HepG2 (cell line): ENCODE measurements around the gene TAT. TPM values are rescaled to one million over a fixed set of nuclear protein-coding genes. Genes with fewer than 3 reads are reported as not detected.
"Not testable (repeated sequence)": the region's sequence is repeated elsewhere in the genome, so short reads cannot be mapped to it uniquely, and the experiment has no call there.

ENCODE experiments used
- ATF1 ChIP-seq: IDR thresholded peaks from 2 replicates; pipeline ENCODE4 v1.6.1; 2016; ENCODE audit warnings: mild to moderate bottlenecking, control low read depth
- FOXK2 ChIP-seq: fragments of 450-650 bp; IDR thresholded peaks from 2 replicates; pipeline ENCODE4 v1.6.1; 2016
- HNF4A ChIP-seq: sonication (generic); formaldehyde crosslinking; IDR thresholded peaks from 2 replicates; pipeline ENCODE4 v1.4.0; 2020; ENCODE audit warnings: missing genetic modification reagents
- KLF16 ChIP-seq, 2 experiments: sonication (generic) in 1 of 2; formaldehyde crosslinking in 1 of 2; IDR thresholded peaks; 2 replicates each; pipeline versions ENCODE4 v1.6.1 to v1.8.0; 2016 to 2023; ENCODE audit warnings: missing genetic modification reagents in 2 of 2, missing compliant biosample characterization in 1 of 2
- MAZ ChIP-seq, 2 experiments: sonication (generic) in 1 of 2; formaldehyde crosslinking in 1 of 2; IDR thresholded peaks; 2 replicates each; pipeline versions ENCODE4 v1.5.0 to v1.6.1; 2012 to 2020; ENCODE audit warnings: low read depth in 2 of 2, mild to moderate bottlenecking in 2 of 2, borderline replicate concordance in 1 of 2, improper control_type of control experiment in 1 of 2, low read length in 1 of 2, missing genetic modification reagents in 1 of 2, moderate library complexity in 1 of 2
- POGZ ChIP-seq: sonication (generic); formaldehyde crosslinking; IDR thresholded peaks from 2 replicates; pipeline ENCODE4 v1.4.0; 2020; ENCODE audit warnings: mild to moderate bottlenecking, missing genetic modification reagents
- RXRB ChIP-seq: IDR thresholded peaks from 2 replicates; pipeline ENCODE4 v1.6.1; 2016; ENCODE audit warnings: borderline replicate concordance, missing genetic modification reagents, missing compliant biosample characterization
- ZMYM2 ChIP-seq: sonication (generic); formaldehyde crosslinking; IDR thresholded peaks from 2 replicates; pipeline ENCODE4 v1.8.0; 2022; ENCODE audit warnings: mild to moderate bottlenecking, missing genetic modification reagents
- ZSCAN20 ChIP-seq: sonication (generic); formaldehyde crosslinking; IDR thresholded peaks from 2 replicates; pipeline ENCODE4 v1.4.0; 2020; ENCODE audit warnings: missing genetic modification reagents, mild to moderate bottlenecking, borderline replicate concordance
- polyA plus RNA-seq, 8 experiments: library from polyadenylated mRNA; depleted of rRNA in 3 of 8; stranded (reverse) in 7 of 8; unstranded in 1 of 8; fragments of >200 nt; fragmentation: Illumina TruSeq in 4 of 8; extraction: Trizol in 4 of 8; gene quantifications; 2 replicates each; pipeline versions ENCODE4 v1.2.1 to v1.2.3, GENCODE V29; 2011 to 2016; ENCODE audit warnings: low read depth in 4 of 8, missing spikeins in 1 of 8, mixed read lengths in 1 of 8; ENCODE audit not compliant: insufficient read depth in 1 of 8
- total RNA-seq, 5 experiments: library from RNA; depleted of rRNA; stranded (reverse); fragments of >200 nt; fragmentation: Illumina TruSeq; extraction: Trizol; gene quantifications; 2 replicates each; pipeline ENCODE4 v1.2.3, GENCODE V29; 2016; ENCODE audit warnings: low read depth in 1 of 5
- TF ChIP-seq, protein P1 (sequence below), 2 experiments: fragments of 450-650 bp in 1 of 2; sonication (generic) in 1 of 2; formaldehyde crosslinking; IDR thresholded peaks; 2 replicates each; pipeline versions ENCODE4 v1.5.0 to v1.8.0; 2020 to 2022; ENCODE audit warnings: mild to moderate bottlenecking in 1 of 2, missing genetic modification reagents in 1 of 2
- TF ChIP-seq, protein P2 (sequence below): sonication (generic); formaldehyde crosslinking; conservative IDR thresholded peaks from 2 replicates; pipeline ENCODE4 v1.8.0; 2022; ENCODE audit warnings: mild to moderate bottlenecking, moderate library complexity, missing genetic modification reagents
- TF ChIP-seq, protein P3 (sequence below), 2 experiments: sonication (generic) in 1 of 2; formaldehyde crosslinking in 1 of 2; IDR thresholded peaks; 2 replicates each; pipeline versions ENCODE4 v1.4.0 to v1.6.1; 2016 to 2020; ENCODE audit warnings: borderline replicate concordance in 1 of 2, low read depth in 1 of 2, mild to moderate bottlenecking in 1 of 2, missing genetic modification reagents in 1 of 2
- TF ChIP-seq, protein P4 (sequence below): sonication (generic); formaldehyde crosslinking; IDR thresholded peaks from 2 replicates; pipeline ENCODE4 v1.5.1; 2020; ENCODE audit warnings: mild to moderate bottlenecking, missing genetic modification reagents
- TF ChIP-seq, protein P5 (sequence below): fragments of 450-650 bp; IDR thresholded peaks from 2 replicates; pipeline ENCODE4 v1.6.1; 2016

Gene TAT
- total and polyA plus RNA-seq, 2 of the 13 experiments (the other 11 are each of a cell fraction or from before 2014, with no cell fraction given) = 1.6 to 5.8 TPM

DNA sequence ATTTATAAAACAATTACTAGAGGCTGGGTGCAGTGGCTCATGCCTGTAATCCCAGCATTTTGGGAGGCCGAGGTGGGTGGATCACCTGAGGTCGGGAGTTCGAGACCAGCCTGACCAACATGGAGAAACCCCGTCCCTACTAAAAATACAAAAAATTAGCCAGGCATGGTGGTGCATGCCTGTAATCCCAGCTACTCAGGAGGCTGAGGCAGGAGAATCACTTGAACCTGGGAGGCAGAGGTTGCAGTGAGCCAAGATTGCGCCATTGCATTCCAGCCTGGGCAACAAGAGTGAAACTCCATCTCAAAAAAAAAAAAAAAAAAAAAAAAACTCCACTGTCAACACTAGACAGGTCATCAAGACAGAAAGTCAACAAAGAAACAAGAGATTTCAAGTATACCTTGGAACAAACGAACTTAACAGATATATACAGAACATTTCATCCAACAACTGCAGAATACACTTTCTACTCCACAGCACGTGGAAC lies 18.5 kb upstream of the TAT start (continued):
- TF ChIP-seq MAZ (IDR thresholded peaks at IDR 0.05; ENCODE audit: borderline replicate concordance, low read depth, low read length) = not testable (repeated sequence)
- TF ChIP-seq MAZ (CRISPR knock-in tag; IDR thresholded peaks at IDR 0.05; ENCODE audit: low read depth) = 0 out of 2 replicates have a peak, but pooled peaks have one; percentile 57
- TF ChIP-seq, protein P1, sequence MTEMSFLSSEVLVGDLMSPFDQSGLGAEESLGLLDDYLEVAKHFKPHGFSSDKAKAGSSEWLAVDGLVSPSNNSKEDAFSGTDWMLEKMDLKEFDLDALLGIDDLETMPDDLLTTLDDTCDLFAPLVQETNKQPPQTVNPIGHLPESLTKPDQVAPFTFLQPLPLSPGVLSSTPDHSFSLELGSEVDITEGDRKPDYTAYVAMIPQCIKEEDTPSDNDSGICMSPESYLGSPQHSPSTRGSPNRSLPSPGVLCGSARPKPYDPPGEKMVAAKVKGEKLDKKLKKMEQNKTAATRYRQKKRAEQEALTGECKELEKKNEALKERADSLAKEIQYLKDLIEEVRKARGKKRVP (CRISPR knock-in tag; IDR thresholded peaks at IDR 0.05) = peak in 1 of 2 experiments; percentile 94; a peak in 2 of 4 replicates
- TF ChIP-seq, protein P2, sequence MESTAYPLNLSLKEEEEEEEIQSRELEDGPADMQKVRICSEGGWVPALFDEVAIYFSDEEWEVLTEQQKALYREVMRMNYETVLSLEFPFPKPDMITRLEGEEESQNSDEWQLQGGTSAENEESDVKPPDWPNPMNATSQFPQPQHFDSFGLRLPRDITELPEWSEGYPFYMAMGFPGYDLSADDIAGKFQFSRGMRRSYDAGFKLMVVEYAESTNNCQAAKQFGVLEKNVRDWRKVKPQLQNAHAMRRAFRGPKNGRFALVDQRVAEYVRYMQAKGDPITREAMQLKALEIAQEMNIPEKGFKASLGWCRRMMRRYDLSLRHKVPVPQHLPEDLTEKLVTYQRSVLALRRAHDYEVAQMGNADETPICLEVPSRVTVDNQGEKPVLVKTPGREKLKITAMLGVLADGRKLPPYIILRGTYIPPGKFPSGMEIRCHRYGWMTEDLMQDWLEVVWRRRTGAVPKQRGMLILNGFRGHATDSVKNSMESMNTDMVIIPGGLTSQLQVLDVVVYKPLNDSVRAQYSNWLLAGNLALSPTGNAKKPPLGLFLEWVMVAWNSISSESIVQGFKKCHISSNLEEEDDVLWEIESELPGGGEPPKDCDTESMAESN = peak; percentile 69
- TF ChIP-seq KLF16 (CRISPR knock-in tag; IDR thresholded peaks at IDR 0.05) = peak in 1 of 2 experiments; percentile 67; a peak in 1 of 4 replicates
- TF ChIP-seq POGZ = peak; percentile 93
- TF ChIP-seq, protein P3, sequence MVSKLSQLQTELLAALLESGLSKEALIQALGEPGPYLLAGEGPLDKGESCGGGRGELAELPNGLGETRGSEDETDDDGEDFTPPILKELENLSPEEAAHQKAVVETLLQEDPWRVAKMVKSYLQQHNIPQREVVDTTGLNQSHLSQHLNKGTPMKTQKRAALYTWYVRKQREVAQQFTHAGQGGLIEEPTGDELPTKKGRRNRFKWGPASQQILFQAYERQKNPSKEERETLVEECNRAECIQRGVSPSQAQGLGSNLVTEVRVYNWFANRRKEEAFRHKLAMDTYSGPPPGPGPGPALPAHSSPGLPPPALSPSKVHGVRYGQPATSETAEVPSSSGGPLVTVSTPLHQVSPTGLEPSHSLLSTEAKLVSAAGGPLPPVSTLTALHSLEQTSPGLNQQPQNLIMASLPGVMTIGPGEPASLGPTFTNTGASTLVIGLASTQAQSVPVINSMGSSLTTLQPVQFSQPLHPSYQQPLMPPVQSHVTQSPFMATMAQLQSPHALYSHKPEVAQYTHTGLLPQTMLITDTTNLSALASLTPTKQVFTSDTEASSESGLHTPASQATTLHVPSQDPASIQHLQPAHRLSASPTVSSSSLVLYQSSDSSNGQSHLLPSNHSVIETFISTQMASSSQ (IDR thresholded peaks at IDR 0.05; ENCODE audit: low read depth) = 0 out of 2 replicates have a peak, but pooled peaks have one; percentile 40
- TF ChIP-seq, protein P3 (CRISPR knock-in tag; IDR thresholded peaks at IDR 0.05; ENCODE audit: borderline replicate concordance) = peak; percentile 39; the same call in 1 of the 2 replicates
- TF ChIP-seq HNF4A = peak; percentile 37; the same call in 1 of the 2 replicates
- TF ChIP-seq RXRB = peak; percentile 73; the same call in 1 of the 2 replicates
- TF ChIP-seq ZMYM2 (CRISPR knock-in tag) = peak; percentile 96
- peak; percentile 36; the same call in 1 of the 2 replicates for TF ChIP-seq ATF1 (CRISPR knock-in tag)
- peak; percentile 98 for TF ChIP-seq FOXK2
- 0 out of 2 replicates have a peak, but pooled peaks have one; percentile 45 for TF ChIP-seq ZSCAN20 (CRISPR knock-in tag)
- TF ChIP-seq, protein P4, sequence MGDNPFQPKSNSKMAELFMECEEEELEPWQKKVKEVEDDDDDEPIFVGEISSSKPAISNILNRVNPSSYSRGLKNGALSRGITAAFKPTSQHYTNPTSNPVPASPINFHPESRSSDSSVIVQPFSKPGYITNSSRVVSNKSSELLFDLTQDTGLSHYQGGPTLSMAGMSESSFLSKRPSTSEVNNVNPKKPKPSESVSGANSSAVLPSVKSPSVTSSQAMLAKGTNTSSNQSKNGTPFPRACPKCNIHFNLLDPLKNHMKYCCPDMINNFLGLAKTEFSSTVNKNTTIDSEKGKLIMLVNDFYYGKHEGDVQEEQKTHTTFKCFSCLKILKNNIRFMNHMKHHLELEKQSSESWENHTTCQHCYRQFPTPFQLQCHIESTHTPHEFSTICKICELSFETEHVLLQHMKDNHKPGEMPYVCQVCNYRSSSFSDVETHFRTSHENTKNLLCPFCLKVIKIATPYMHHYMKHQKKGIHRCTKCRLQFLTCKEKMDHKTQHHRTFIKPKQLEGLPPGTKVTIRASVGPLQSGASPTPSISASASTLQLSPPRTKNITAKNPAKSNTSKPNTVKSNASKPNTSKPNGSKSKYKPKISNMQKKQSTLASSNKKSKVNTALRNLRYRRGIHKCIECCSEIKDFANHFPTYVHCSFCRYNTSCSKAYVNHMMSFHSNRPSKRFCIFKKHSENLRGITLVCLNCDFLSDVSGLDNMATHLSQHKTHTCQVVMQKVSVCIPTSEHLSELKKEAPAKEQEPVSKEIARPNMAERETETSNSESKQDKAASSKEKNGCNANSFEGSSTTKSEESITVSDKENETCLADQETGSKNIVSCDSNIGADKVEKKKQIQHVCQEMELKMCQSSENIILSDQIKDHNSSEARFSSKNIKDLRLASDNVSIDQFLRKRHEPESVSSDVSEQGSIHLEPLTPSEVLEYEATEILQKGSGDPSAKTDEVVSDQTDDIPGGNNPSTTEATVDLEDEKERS (CRISPR knock-in tag) = peak; percentile 97
- TF ChIP-seq, protein P5, sequence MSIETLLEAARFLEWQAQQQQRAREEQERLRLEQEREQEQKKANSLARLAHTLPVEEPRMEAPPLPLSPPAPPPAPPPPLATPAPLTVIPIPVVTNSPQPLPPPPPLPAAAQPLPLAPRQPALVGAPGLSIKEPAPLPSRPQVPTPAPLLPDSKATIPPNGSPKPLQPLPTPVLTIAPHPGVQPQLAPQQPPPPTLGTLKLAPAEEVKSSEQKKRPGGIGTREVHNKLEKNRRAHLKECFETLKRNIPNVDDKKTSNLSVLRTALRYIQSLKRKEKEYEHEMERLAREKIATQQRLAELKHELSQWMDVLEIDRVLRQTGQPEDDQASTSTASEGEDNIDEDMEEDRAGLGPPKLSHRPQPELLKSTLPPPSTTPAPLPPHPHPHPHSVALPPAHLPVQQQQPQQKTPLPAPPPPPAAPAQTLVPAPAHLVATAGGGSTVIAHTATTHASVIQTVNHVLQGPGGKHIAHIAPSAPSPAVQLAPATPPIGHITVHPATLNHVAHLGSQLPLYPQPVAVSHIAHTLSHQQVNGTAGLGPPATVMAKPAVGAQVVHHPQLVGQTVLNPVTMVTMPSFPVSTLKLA = peak; percentile 65
